ENCODE data around the gene ABCA4.
"Not testable (repeated sequence)": the region's sequence is repeated elsewhere in the genome, so short reads cannot be mapped to it uniquely, and the experiment has no call there.

Gene ABCA4

GRCh38 chr1:94014635-94015488 lies 106.1 kb downstream of the ABCA4 start:
- in situ Hi-C loops (cut with MboI; ENCODE audit: low sequenced_read_pairs) = no loop called here

GRCh38 chr1:94014087-94014486 lies 106.9 kb downstream of the ABCA4 start:
- in situ Hi-C loops (cut with MboI; ENCODE audit: low sequenced_read_pairs) = no loop called here

- in situ Hi-C loops (cut with MboI; ENCODE audit: low sequenced_read_pairs) = no loop called here
These were observed 107.5 kb downstream of the ABCA4 start for GRCh38 chr1:94013367-94013878.

GRCh38 chr1:94012708-94013366 lies 108.1 kb downstream of the ABCA4 start:
- in situ Hi-C loops (cut with MboI; ENCODE audit: low sequenced_read_pairs) = no loop called here

- in situ Hi-C loops (cut with MboI; ENCODE audit: low sequenced_read_pairs) = no loop called here
These were observed 109.0 kb downstream of the ABCA4 start for GRCh38 chr1:94011709-94012595.

- in situ Hi-C loops (cut with MboI; ENCODE audit: low sequenced_read_pairs) = no loop called here
These were observed 109.8 kb downstream of the ABCA4 start for GRCh38 chr1:94011129-94011528.

GRCh38 chr1:94009304-94009703 lies 111.6 kb downstream of the ABCA4 start:
- in situ Hi-C loops (cut with MboI; ENCODE audit: low sequenced_read_pairs) = no loop called here

- in situ Hi-C loops (cut with MboI; ENCODE audit: low sequenced_read_pairs) = no loop called here
These were observed 114.3 kb downstream of the ABCA4 start for GRCh38 chr1:94006604-94007003.

GRCh38 chr1:94004924-94005323 lies 116.0 kb downstream of the ABCA4 start:
- in situ Hi-C loops (cut with MboI; ENCODE audit: low sequenced_read_pairs) = no loop called here

GRCh38 chr1:94002046-94002787 lies 118.7 kb downstream of the ABCA4 start:
- in situ Hi-C loops (cut with MboI; ENCODE audit: low sequenced_read_pairs) = no loop called here

GRCh38 chr1:94001397-94002045 lies 119.4 kb downstream of the ABCA4 start:
- in situ Hi-C loops (cut with MboI; ENCODE audit: low sequenced_read_pairs) = no loop called here

GRCh38 chr1:94000510-94001282 lies 120.3 kb downstream of the ABCA4 start:
- in situ Hi-C loops (cut with MboI; ENCODE audit: low sequenced_read_pairs) = no loop called here

- in situ Hi-C loops (cut with MboI; ENCODE audit: low sequenced_read_pairs) = no loop called here
These were observed 121.0 kb downstream of the ABCA4 start for GRCh38 chr1:93999840-94000415.

GRCh38 chr1:93998532-93998931 lies 122.4 kb downstream of the ABCA4 start:
- in situ Hi-C loops (cut with MboI; ENCODE audit: low sequenced_read_pairs) = not testable (repeated sequence)

- in situ Hi-C loops (cut with MboI; ENCODE audit: low sequenced_read_pairs) = no loop called here
These were observed 123.2 kb downstream of the ABCA4 start for GRCh38 chr1:93997756-93998155.

- in situ Hi-C loops (cut with MboI; ENCODE audit: low sequenced_read_pairs) = no loop called here
These were observed 125.0 kb downstream of the ABCA4 start for GRCh38 chr1:93995837-93996536.

- in situ Hi-C loops (cut with MboI; ENCODE audit: low sequenced_read_pairs) = no loop called here
These were observed 127.2 kb downstream of the ABCA4 start for GRCh38 chr1:93993731-93994130.

GRCh38 chr1:93992954-93993353 lies 128.0 kb downstream of the ABCA4 start:
- in situ Hi-C loops (cut with MboI; ENCODE audit: low sequenced_read_pairs) = no loop called here

All from hTERT RPE-1 (cell line).